Type B pancreatic cell (in vitro differentiated cells): ENCODE results near the gene TMEM131L. TPM values are rescaled to one million over a fixed set of nuclear protein-coding genes. Genes with fewer than 3 reads are reported as not detected.

Experiments
- DNase-seq: peaks from one replicate; pipeline ENCODE4 v3.0.0; 2021; ENCODE audit warnings: mixed read lengths; ENCODE audit not compliant: unreplicated experiment; ENCODE audit errors: extremely low spot score
- H3K27ac Mint-ChIP-seq: 2 replicates; pipeline ENCODE4 v1.8.0; 2021; ENCODE audit warnings: mild to moderate bottlenecking, mixed read lengths
- H3K27me3 Mint-ChIP-seq: 2 replicates; pipeline ENCODE4 v1.8.0; 2021; ENCODE audit warnings: mixed read lengths
- H3K36me3 Mint-ChIP-seq: 2 replicates; pipeline ENCODE4 v1.8.0; 2021; ENCODE audit warnings: mixed read lengths
- H3K4me1 Mint-ChIP-seq: one replicate; pipeline ENCODE4 v1.8.0; 2021; ENCODE audit warnings: mixed read lengths; ENCODE audit not compliant: unreplicated experiment
- H3K4me3 Mint-ChIP-seq: 2 replicates; pipeline ENCODE4 v1.8.0; 2021; ENCODE audit warnings: mild to moderate bottlenecking, mixed read lengths
- H3K9me3 Mint-ChIP-seq: 2 replicates; pipeline ENCODE4 v1.8.0; 2021; ENCODE audit warnings: mixed read lengths
- CTCF ChIP-seq: fragments of 200-600 bp; sonication (generic); conservative IDR thresholded peaks from 2 replicates; pipeline ENCODE4 v1.5.0; 2021; ENCODE audit warnings: antibody characterized with exemption, mild to moderate bottlenecking
- total RNA-seq: library from RNA; stranded (reverse); gene quantifications from 2 replicates; pipeline ENCODE4 v1.2.1, GENCODE V29; 2021; ENCODE audit warnings: low replicate concordance

The TMEM131L gene
- total RNA-seq, 1 donor from 2014 or later = 21.3 TPM

GRCh38 chr4:153497988-153498967 lies 32.1 kb downstream of the TMEM131L start:
- no peaks in the 10 kb centered on the region for H3K9me3 Mint-ChIP-seq
- H3K4me1 Mint-ChIP-seq = peaks cover 42% of the 10 kb centered on the region
- TF ChIP-seq CTCF = no peak
- H3K27ac Mint-ChIP-seq = no peak overlapping the region
- no peak for DNase-seq
- no peaks in the 10 kb centered on the region for H3K27me3 Mint-ChIP-seq
- H3K36me3 Mint-ChIP-seq = peaks cover 7% of the 10 kb centered on the region
- no peak overlapping the region for H3K4me3 Mint-ChIP-seq

GRCh38 chr4:153499005-153499404 lies 32.8 kb downstream of the TMEM131L start:
- H3K4me3 Mint-ChIP-seq = no peak overlapping the region
- H3K27me3 Mint-ChIP-seq = no peaks in the 10 kb centered on the region
- H3K27ac Mint-ChIP-seq = no peak overlapping the region
- no peaks in the 10 kb centered on the region for H3K9me3 Mint-ChIP-seq
- no peak for DNase-seq
- peaks cover 39% of the 10 kb centered on the region for H3K4me1 Mint-ChIP-seq
- TF ChIP-seq CTCF = no peak
- peaks cover 5% of the 10 kb centered on the region for H3K36me3 Mint-ChIP-seq

GRCh38 chr4:153501578-153501977 lies 35.4 kb downstream of the TMEM131L start:
- peaks cover 25% of the 10 kb centered on the region for H3K4me1 Mint-ChIP-seq
- no peaks in the 10 kb centered on the region for H3K9me3 Mint-ChIP-seq
- no peak overlapping the region for H3K27ac Mint-ChIP-seq
- no peak for TF ChIP-seq CTCF
- no peak overlapping the region for H3K4me3 Mint-ChIP-seq
- H3K36me3 Mint-ChIP-seq = peaks cover 4% of the 10 kb centered on the region
- no peaks in the 10 kb centered on the region for H3K27me3 Mint-ChIP-seq
- no peak for DNase-seq

GRCh38 chr4:153502584-153502983 lies 36.4 kb downstream of the TMEM131L start:
- Mint-ChIP-seq H3K4me1 (peaks cover 25% of the 10 kb centered on the region), H3K27ac (no peak overlapping the region), H3K36me3 (peaks cover 4% of the 10 kb centered on the region), H3K27me3 (no peaks in the 10 kb centered on the region), H3K4me3 (no peak overlapping the region), H3K9me3 (peaks cover under 1% of the 10 kb centered on the region)
- no peak for DNase-seq
- no peak for TF ChIP-seq CTCF

- Mint-ChIP-seq H3K4me1 (peaks cover 16% of the 10 kb centered on the region), H3K27me3 (no peaks in the 10 kb centered on the region), H3K4me3 (no peak overlapping the region), H3K9me3 (peaks cover 9% of the 10 kb centered on the region), H3K36me3 (peaks cover 14% of the 10 kb centered on the region), H3K27ac (no peak overlapping the region)
- TF ChIP-seq CTCF = no peak
- no peak for DNase-seq
Observed at GRCh38 chr4:153506341-153507309, 40.5 kb downstream of the TMEM131L start.
